ENCODE measurements around the gene TMEM233. TPM values are rescaled to one million over a fixed set of nuclear protein-coding genes. Genes with fewer than 3 reads are reported as not detected.

The TMEM233 gene
- total and polyA plus RNA-seq, 2 experiments from 2014 or later = 0.24 to 0.71 TPM

- TF ChIP-seq ZNF462 (CRISPR knock-in tag; IDR thresholded peaks at IDR 0.05) = no peak
- no peak for TF ChIP-seq EZH2 (IDR thresholded peaks at IDR 0.05; ENCODE audit: low read depth, unreplicated experiment)
- TF ChIP-seq NANOG (IDR thresholded peaks at IDR 0.05; ENCODE audit: borderline replicate concordance) = no peak
- no peak for TF ChIP-seq EZH2phosphoT487 (IDR thresholded peaks at IDR 0.05; ENCODE audit: unreplicated experiment)
- no peak for TF ChIP-seq ZNF331 (CRISPR knock-in tag; IDR thresholded peaks at IDR 0.05; ENCODE audit: low read depth)
Observed at GRCh38 chr12:119672194-119672593, 78.6 kb downstream of the TMEM233 start (continued).

- H3K36me3 Mint-ChIP-seq (ENCODE audit: low read depth) = peaks cover 90% of the 10 kb centered on the region
Observed at GRCh38 chr12:119673634-119674033, 80.1 kb downstream of the TMEM233 start.

More at GRCh38 chr12:119673634-119674033, 80.1 kb downstream of the TMEM233 start:
- Histone ChIP-seq H3K36me3 (ENCODE audit: insufficient read depth) (peaks cover 61% of the 10 kb centered on the region), H3K27me3 (ENCODE audit: insufficient read depth) (no peaks in the 10 kb centered on the region), H3K4me2 (no peak overlapping the region), H3K27ac (ENCODE audit: low read depth) (no peak overlapping the region), H3K4me1 (ENCODE audit: insufficient read depth) (no peaks in the 10 kb centered on the region; the same call in 1 of the 2 replicates), H2AFZ (no peak overlapping the region), H3K4me3 (no peak overlapping the region), H3F3A (replicated peaks; ENCODE audit: low read depth) (0 out of 2 replicates have a peak, but pooled peaks cover 3% of the 10 kb centered on the region), H3K79me2 (replicated peaks; ENCODE audit: insufficient read depth) (peaks cover 33% of the 10 kb centered on the region), H3K9me2 (ENCODE audit: insufficient read depth) (no peaks in the 10 kb centered on the region), H4K20me1 (replicated peaks; ENCODE audit: insufficient read depth) (peaks cover 38% of the 10 kb centered on the region; the same call in 1 of the 2 replicates)
- no peak overlapping the region for H3K4me3 Mint-ChIP-seq
- DNase-seq (ENCODE audit: low spot score) = no peak
- H3K27ac Mint-ChIP-seq = no peak overlapping the region
- no peak for TF ChIP-seq CTCF (conservative IDR thresholded peaks at IDR 0.05; ENCODE audit: low read depth in 2 of 2)
- no peak for TF ChIP-seq ZNF462 (CRISPR knock-in tag; IDR thresholded peaks at IDR 0.05)
- no peaks in the 10 kb centered on the region for H3K9me3 Mint-ChIP-seq
- peaks cover 4% of the 10 kb centered on the region for H3K27me3 Mint-ChIP-seq (ENCODE audit: insufficient read depth, low read depth, poor library complexity)
- peaks cover 6% of the 10 kb centered on the region; the same call in 2 of the 3 replicates for H3K4me1 Mint-ChIP-seq
- ATAC-seq = no peak

All from GM23338 (cell line).